Measurements from ENCODE around the gene TAF1B. TPM values are rescaled to one million over a fixed set of nuclear protein-coding genes. Genes with fewer than 3 reads are reported as not detected.
"Not testable (repeated sequence)": the region's sequence is repeated elsewhere in the genome, so short reads cannot be mapped to it uniquely, and the experiment has no call there.

The TAF1B gene
- total and polyA plus RNA-seq, 10 of the 15 experiments (the other 5 are each of a cell fraction or from before 2014, with no cell fraction given): 8.1 to 18.3 (median 12.4) TPM

GRCh38 chr2:9857814-9858729, 14.8 kb downstream of the TAF1B start:
- no peaks in the 10 kb centered on the region for H3K27me3 ChIP-seq (replicated peaks in 1 of 2; ENCODE audit: control insufficient read depth in 2 of 2, insufficient read depth in 2 of 2, low read length in 1 of 2)
- H3K4me3 ChIP-seq: no peak overlapping the region
- ATAC-seq (no peak), FAIRE-seq (no peak), DNase-seq (ENCODE audit: low read depth, low spot score) (no peak)
- intact Hi-C loops (cut with micrococcal nuclease; ENCODE audit: unreplicated experiment): no loop called here
- H4K20me1 ChIP-seq (ENCODE audit: control insufficient read depth, insufficient read depth): no peaks in the 10 kb centered on the region
- 96% methylated on average over 7 of the region's 7 CpGs for WGBS (ENCODE audit: insufficient coverage, insufficient replicate concordance, low lambda C conversion rate, missing lambda C conversion rate)
- in situ Hi-C loops (cut with MboI): no loop called here
- no peaks in the 10 kb centered on the region for H3K79me2 ChIP-seq (ENCODE audit: control insufficient read depth, insufficient read depth, low read length)
- POLR2A ChIA-PET: no interaction called here
- H3K36me3 ChIP-seq (ENCODE audit: control insufficient read depth in 2 of 2, insufficient read depth in 2 of 2, low read length in 1 of 2): peaks cover 0 to 7% of the 10 kb centered on the region in 2 experiments; a peak in 2 of 4 replicates
- BruUV-seq (replicated peaks): no TSS peak
- peaks cover 17% of the 10 kb centered on the region for H3K9me3 ChIP-seq (replicated peaks; ENCODE audit: control insufficient read depth, insufficient read depth, low read length)
- no peak overlapping the region for H3K27ac ChIP-seq (ENCODE audit: control insufficient read depth, insufficient read depth)
- SMC1A ChIA-PET (ENCODE audit: uncharacterized antibody, unreplicated experiment): no interaction called here
- H3K9ac ChIP-seq (ENCODE audit: control insufficient read depth, insufficient read depth, low read length): no peak overlapping the region
- RAD21 ChIA-PET (ENCODE audit: unreplicated experiment): no interaction called here
- no peak for TF ChIP-seq MTA3 (IDR thresholded peaks at IDR 0.05; ENCODE audit: borderline replicate concordance, low read length)
- no peak for TF ChIP-seq JUND (IDR thresholded peaks at IDR 0.05; ENCODE audit: low read depth, low read length)
- H3K4me1 ChIP-seq (ENCODE audit: control insufficient read depth, insufficient read depth, low read length): no peaks in the 10 kb centered on the region
- H3K4me2 ChIP-seq (ENCODE audit: control insufficient read depth, insufficient read depth): no peak overlapping the region
- no peak overlapping the region for H2AFZ ChIP-seq (ENCODE audit: control insufficient read depth, low read depth, low read length)
- CTCF ChIA-PET: no interaction called here

GRCh38 chr2:9858730-9859068, 15.4 kb downstream of the TAF1B start:
- peaks cover 0 to 7% of the 10 kb centered on the region in 2 experiments; a peak in 2 of 4 replicates for H3K36me3 ChIP-seq (ENCODE audit: control insufficient read depth in 2 of 2, insufficient read depth in 2 of 2, low read length in 1 of 2)
- H3K9ac ChIP-seq (ENCODE audit: control insufficient read depth, insufficient read depth, low read length): no peak overlapping the region
- no TSS peak for BruUV-seq (replicated peaks)
- ChIA-PET POLR2A (no interaction called here), CTCF (no interaction called here), SMC1A (ENCODE audit: uncharacterized antibody, unreplicated experiment) (no interaction called here), RAD21 (ENCODE audit: unreplicated experiment) (no interaction called here)
- H3K27ac ChIP-seq (ENCODE audit: control insufficient read depth, insufficient read depth): no peak overlapping the region
- H3K4me3 ChIP-seq: no peak overlapping the region
- H3K4me1 ChIP-seq (ENCODE audit: control insufficient read depth, insufficient read depth, low read length): no peaks in the 10 kb centered on the region
- FAIRE-seq (no peak), ATAC-seq (no peak), DNase-seq (ENCODE audit: low read depth, low spot score) (no peak)
- WGBS (ENCODE audit: insufficient coverage, insufficient replicate concordance, low lambda C conversion rate, missing lambda C conversion rate): 94% methylated on average over 5 of the region's 5 CpGs
- H4K20me1 ChIP-seq (ENCODE audit: control insufficient read depth, insufficient read depth): no peaks in the 10 kb centered on the region
- no peaks in the 10 kb centered on the region for H3K27me3 ChIP-seq (replicated peaks in 1 of 2; ENCODE audit: control insufficient read depth in 2 of 2, insufficient read depth in 2 of 2, low read length in 1 of 2)
- in situ Hi-C loops (cut with MboI) (no loop called here), intact Hi-C loops (cut with micrococcal nuclease; ENCODE audit: unreplicated experiment) (no loop called here)
- H3K9me3 ChIP-seq (replicated peaks; ENCODE audit: control insufficient read depth, insufficient read depth, low read length): peaks cover 17% of the 10 kb centered on the region
- no peak overlapping the region for H3K4me2 ChIP-seq (ENCODE audit: control insufficient read depth, insufficient read depth)
- no peak overlapping the region for H2AFZ ChIP-seq (ENCODE audit: control insufficient read depth, low read depth, low read length)
- H3K79me2 ChIP-seq (ENCODE audit: control insufficient read depth, insufficient read depth, low read length): no peaks in the 10 kb centered on the region
- TF ChIP-seq YBX1 (IDR thresholded peaks at IDR 0.05) (no peak), NFYA (IDR thresholded peaks at IDR 0.05; ENCODE audit: borderline replicate concordance, low read depth, low read length) (no peak), NR2F1 (conservative IDR thresholded peaks at IDR 0.05) (no peak), NR2C2 (IDR thresholded peaks at IDR 0.05; ENCODE audit: borderline replicate concordance, control insufficient read depth, insufficient read length, low read depth) (no peak), DPF2 (IDR thresholded peaks at IDR 0.05) (no peak), FOXK2 (IDR thresholded peaks at IDR 0.05) (no peak)

GRCh38 chr2:9860922-9861580, 17.8 kb downstream of the TAF1B start:
- H3K4me1 ChIP-seq (ENCODE audit: control insufficient read depth, insufficient read depth, low read length); H3K36me3 ChIP-seq (ENCODE audit: control insufficient read depth in 2 of 2, insufficient read depth in 2 of 2, low read length in 1 of 2); H2AFZ ChIP-seq (ENCODE audit: control insufficient read depth, low read depth, low read length); POLR2A ChIA-PET; H3K9ac ChIP-seq (ENCODE audit: control insufficient read depth, insufficient read depth, low read length); H3K79me2 ChIP-seq (ENCODE audit: control insufficient read depth, insufficient read depth, low read length); RAD21 ChIA-PET (ENCODE audit: unreplicated experiment); BruUV-seq (replicated peaks); DNase-seq (ENCODE audit: low read depth, low spot score); H3K27ac ChIP-seq (ENCODE audit: control insufficient read depth, insufficient read depth); H3K4me2 ChIP-seq (ENCODE audit: control insufficient read depth, insufficient read depth); H3K27me3 ChIP-seq (replicated peaks in 1 of 2; ENCODE audit: control insufficient read depth in 2 of 2, insufficient read depth in 2 of 2, low read length in 1 of 2); in situ Hi-C loops (cut with MboI); SMC1A ChIA-PET (ENCODE audit: uncharacterized antibody, unreplicated experiment); ATAC-seq; H4K20me1 ChIP-seq (ENCODE audit: control insufficient read depth, insufficient read depth); intact Hi-C loops (cut with micrococcal nuclease; ENCODE audit: unreplicated experiment); FAIRE-seq; CTCF ChIA-PET; H3K4me3 ChIP-seq: not testable (repeated sequence)
- peaks cover 17% of the 10 kb centered on the region for H3K9me3 ChIP-seq (replicated peaks; ENCODE audit: control insufficient read depth, insufficient read depth, low read length)
- WGBS (ENCODE audit: insufficient coverage, insufficient replicate concordance, low lambda C conversion rate, missing lambda C conversion rate): 97% methylated on average over 21 of the region's 21 CpGs

Data from GM12878 (cell line).